Osteocyte (in vitro differentiated cells): Measurements from ENCODE around the gene ATRIP. TPM values are rescaled to one million over a fixed set of nuclear protein-coding genes. Genes with fewer than 3 reads are reported as not detected.

Experiments
- DNase-seq: peaks from one replicate; pipeline ENCODE4 v3.0.0; 2021; ENCODE audit warnings: mixed read lengths; ENCODE audit not compliant: unreplicated experiment; ENCODE audit errors: extremely low spot score
- H3K27ac Mint-ChIP-seq: one replicate; pipeline ENCODE4 v1.8.0; 2021; ENCODE audit warnings: mild to moderate bottlenecking, mixed read lengths; ENCODE audit not compliant: unreplicated experiment
- H3K27me3 Mint-ChIP-seq: one replicate; pipeline ENCODE4 v1.8.0; 2021; ENCODE audit warnings: mixed read lengths; ENCODE audit not compliant: unreplicated experiment
- H3K36me3 Mint-ChIP-seq: one replicate; pipeline ENCODE4 v1.8.0; 2021; ENCODE audit warnings: mixed read lengths; ENCODE audit not compliant: unreplicated experiment
- H3K4me1 Mint-ChIP-seq: one replicate; pipeline ENCODE4 v1.8.0; 2021; ENCODE audit warnings: mixed read lengths; ENCODE audit not compliant: unreplicated experiment
- H3K4me3 Mint-ChIP-seq: one replicate; pipeline ENCODE4 v1.8.0; 2021; ENCODE audit warnings: mild to moderate bottlenecking, moderate library complexity, mixed read lengths; ENCODE audit not compliant: unreplicated experiment
- H3K9me3 Mint-ChIP-seq: one replicate; pipeline ENCODE4 v1.8.0; 2021; ENCODE audit warnings: mixed read lengths; ENCODE audit not compliant: unreplicated experiment
- total RNA-seq: library from RNA; stranded (reverse); gene quantifications from 2 replicates; pipeline ENCODE4 v1.2.1, GENCODE V29; 2021
- TF ChIP-seq, protein P1 (sequence below): fragments of 200-600 bp; sonication (generic); IDR thresholded peaks from 2 replicates; pipeline ENCODE4 v1.5.0; 2021; ENCODE audit warnings: antibody characterized with exemption, mild to moderate bottlenecking, moderate library complexity

ATRIP gene
- total RNA-seq, 1 donor from 2014 or later = 8.5 TPM

DNA sequence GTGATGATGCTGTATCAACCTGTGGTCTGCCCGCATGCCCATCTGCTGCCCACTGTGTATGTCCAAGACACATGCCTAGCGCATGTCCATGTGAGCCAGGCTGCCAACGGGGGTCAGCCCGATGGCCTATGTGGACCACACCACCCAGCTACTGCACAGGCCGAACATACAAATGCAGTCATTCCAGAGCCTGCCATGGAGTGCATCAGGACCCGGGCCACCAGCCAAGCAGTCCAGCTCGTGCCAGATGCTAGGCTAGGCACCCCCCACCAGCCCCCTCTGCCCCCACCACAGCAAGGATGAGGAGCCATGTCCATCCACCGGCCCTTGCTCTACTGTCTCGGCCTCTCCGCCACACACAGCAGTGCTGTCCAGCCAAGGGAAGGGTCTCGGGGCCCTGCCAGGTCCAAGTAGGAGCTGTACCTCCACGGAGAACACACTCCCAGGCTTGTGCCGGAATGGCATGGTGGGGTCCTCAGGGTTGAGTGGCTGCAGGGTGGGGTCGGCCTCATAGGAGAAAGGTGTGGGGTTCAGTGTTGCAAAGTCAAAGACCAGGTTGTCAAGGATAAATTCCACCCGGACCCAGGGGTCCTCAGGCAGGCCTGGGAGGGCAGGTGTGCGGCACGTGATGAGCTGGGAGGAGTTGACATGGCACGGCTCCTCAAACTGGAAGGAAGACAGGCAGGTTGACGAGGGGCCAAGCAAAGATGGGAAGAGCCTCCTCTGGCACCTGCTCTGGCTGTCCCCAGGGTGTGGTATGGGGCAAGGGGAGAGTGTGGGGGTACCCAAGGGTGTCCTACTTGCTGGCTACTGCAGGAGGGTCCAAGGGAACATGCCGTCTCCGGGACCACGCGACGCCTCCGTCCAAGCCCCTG lies 31.9 kb upstream of the ATRIP start:
- Mint-ChIP-seq H3K4me1 (no peaks in the 10 kb centered on the region), H3K9me3 (no peaks in the 10 kb centered on the region), H3K4me3 (no peak overlapping the region), H3K36me3 (peaks cover 33% of the 10 kb centered on the region), H3K27me3 (no peaks in the 10 kb centered on the region), H3K27ac (no peak overlapping the region)
- TF ChIP-seq, protein P1, sequence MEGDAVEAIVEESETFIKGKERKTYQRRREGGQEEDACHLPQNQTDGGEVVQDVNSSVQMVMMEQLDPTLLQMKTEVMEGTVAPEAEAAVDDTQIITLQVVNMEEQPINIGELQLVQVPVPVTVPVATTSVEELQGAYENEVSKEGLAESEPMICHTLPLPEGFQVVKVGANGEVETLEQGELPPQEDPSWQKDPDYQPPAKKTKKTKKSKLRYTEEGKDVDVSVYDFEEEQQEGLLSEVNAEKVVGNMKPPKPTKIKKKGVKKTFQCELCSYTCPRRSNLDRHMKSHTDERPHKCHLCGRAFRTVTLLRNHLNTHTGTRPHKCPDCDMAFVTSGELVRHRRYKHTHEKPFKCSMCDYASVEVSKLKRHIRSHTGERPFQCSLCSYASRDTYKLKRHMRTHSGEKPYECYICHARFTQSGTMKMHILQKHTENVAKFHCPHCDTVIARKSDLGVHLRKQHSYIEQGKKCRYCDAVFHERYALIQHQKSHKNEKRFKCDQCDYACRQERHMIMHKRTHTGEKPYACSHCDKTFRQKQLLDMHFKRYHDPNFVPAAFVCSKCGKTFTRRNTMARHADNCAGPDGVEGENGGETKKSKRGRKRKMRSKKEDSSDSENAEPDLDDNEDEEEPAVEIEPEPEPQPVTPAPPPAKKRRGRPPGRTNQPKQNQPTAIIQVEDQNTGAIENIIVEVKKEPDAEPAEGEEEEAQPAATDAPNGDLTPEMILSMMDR = no peak
- DNase-seq = no peak

DNA sequence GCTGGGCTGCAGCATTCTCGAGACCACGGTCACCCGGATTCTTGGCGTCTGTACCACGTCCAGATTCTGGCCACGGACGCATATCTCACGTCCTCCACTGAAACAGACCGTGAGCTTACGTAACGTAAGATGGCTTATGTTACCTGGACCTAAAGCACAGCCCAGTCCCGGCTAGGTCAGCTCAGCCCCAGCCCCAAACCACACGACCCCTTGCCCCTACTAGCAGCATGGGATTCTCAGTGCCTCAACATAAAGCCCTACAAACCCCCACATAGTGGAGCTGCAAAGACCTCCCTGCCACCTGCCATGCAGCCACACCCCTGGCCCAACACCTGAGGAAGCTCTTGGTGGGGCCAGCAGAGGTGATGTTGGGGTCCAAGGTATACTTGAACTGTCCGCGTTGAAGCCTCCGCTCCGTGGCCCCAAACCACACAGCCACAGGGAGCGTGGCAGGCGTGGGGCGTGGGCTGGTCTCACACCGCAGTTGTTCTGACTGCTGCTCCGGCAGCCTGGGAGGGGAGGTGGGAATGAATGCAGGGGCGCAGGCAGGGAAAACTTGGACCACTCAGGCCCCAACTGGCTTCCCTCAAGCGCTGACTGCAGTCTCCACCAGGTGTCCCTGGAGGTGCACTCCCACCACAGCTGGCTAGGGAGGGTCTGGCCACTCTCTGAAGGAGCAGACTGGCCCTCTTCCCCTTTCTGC lies 31.1 kb upstream of the ATRIP start:
- TF ChIP-seq, protein P1 = no peak
- H3K36me3 Mint-ChIP-seq = peaks cover 29% of the 10 kb centered on the region
- H3K27ac Mint-ChIP-seq = no peak overlapping the region
- no peak overlapping the region for H3K4me3 Mint-ChIP-seq
- H3K27me3 Mint-ChIP-seq = no peaks in the 10 kb centered on the region
- no peak for DNase-seq
- H3K9me3 Mint-ChIP-seq = no peaks in the 10 kb centered on the region
- H3K4me1 Mint-ChIP-seq = no peaks in the 10 kb centered on the region

DNA sequence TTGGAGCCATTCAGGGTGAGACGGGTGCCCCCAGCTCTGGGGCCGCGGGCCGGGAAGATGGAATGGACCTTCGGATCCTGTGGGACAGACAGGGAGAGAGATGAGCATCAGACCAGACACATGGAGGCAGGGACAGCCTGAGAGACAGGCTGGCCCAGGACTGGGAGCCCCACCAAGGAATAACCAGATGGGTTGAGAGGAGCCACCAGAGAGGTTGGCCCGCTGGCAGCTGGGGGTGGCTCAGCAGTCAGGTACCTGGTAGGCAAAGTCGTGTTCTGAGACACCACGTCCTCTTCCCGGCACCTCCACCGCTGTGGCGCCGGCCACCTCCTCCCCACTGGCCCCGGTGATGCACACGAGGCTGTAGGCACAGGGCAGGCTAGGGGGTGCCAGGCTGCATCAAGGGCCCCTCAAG lies 30.4 kb upstream of the ATRIP start:
- Mint-ChIP-seq H3K27me3 (no peaks in the 10 kb centered on the region), H3K4me1 (no peaks in the 10 kb centered on the region), H3K36me3 (peaks cover 28% of the 10 kb centered on the region), H3K4me3 (no peak overlapping the region), H3K27ac (no peak overlapping the region), H3K9me3 (no peaks in the 10 kb centered on the region)
- no peak for DNase-seq
- TF ChIP-seq, protein P1 = no peak

DNA sequence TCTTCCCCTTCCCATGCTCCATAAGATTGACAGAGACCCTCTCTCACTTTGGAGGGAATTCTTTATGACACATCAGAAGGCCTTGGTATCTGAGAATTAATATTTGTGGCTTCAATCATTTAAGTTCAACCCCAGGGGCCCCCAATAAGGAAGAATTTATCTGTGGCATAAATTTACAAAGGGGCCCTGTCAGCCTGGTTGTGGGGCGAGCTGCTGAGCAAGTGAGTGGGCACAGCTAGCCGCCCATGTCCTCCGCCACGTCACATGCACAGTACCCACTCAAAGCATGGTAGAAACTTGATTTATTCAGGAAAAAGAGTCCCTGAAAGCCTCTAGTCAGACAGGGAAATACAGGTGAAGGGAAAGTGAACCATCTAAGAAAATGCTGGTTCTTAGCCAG lies 30.0 kb upstream of the ATRIP start:
- H3K27ac Mint-ChIP-seq = no peak overlapping the region
- peaks cover 28% of the 10 kb centered on the region for H3K36me3 Mint-ChIP-seq
- no peak for DNase-seq
- no peaks in the 10 kb centered on the region for H3K9me3 Mint-ChIP-seq
- TF ChIP-seq, protein P1 = no peak
- no peaks in the 10 kb centered on the region for H3K27me3 Mint-ChIP-seq
- H3K4me1 Mint-ChIP-seq = no peaks in the 10 kb centered on the region
- no peak overlapping the region for H3K4me3 Mint-ChIP-seq

DNA sequence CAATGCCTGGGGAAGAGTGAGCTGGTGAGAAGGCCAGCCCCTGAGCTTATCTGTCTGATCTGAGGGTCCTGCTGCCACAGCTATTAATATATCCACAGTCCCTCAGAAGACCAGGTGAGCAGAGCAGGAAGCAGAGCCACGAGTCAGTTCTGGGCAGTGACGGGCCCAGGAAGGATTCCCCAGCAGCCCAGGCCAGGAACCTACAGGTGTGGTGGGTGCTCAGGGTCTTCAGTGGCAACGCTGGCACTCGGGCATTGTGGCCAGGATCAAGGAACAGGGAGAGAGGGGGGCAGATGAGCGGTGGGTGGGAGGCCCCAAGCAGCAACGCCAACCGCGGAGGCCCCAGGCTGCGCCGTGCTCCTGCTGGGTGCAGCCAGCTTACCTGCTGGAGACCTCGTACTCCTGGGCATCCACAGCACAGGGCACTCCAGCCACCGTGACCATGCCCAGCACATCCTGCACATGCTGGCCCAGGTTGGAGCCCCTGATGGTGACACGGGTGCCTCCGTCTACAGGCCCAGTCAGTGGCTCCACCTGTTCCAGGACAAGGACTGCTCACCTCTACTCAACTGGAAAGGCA lies 28.9 kb upstream of the ATRIP start:
- peaks cover 2% of the 10 kb centered on the region for H3K4me1 Mint-ChIP-seq
- no peak overlapping the region for H3K4me3 Mint-ChIP-seq
- H3K9me3 Mint-ChIP-seq = no peaks in the 10 kb centered on the region
- no peaks in the 10 kb centered on the region for H3K27me3 Mint-ChIP-seq
- no peak for DNase-seq
- H3K36me3 Mint-ChIP-seq = peaks cover 28% of the 10 kb centered on the region
- no peak overlapping the region for H3K27ac Mint-ChIP-seq
- TF ChIP-seq, protein P1 = no peak
